Calu3 (cell line): ENCODE measurements around the gene XDH. TPM values are rescaled to one million over a fixed set of nuclear protein-coding genes. Genes with fewer than 3 reads are reported as not detected.
A peak's percentile ranks its signal among the peaks of the same experiment; 100 is the strongest.

Source experiments
- Bru-seq: library from RNA; stranded (reverse); fragments of 400-500 nt; gene quantifications from one replicate; lab custom pipeline; 2021; lab: Mats Ljungman, UMichigan
- BruChase-seq, 2 experiments: library from RNA; stranded (reverse); fragments of 400-500 nt; gene quantifications; one replicate each; lab custom pipeline; 2021; lab: Mats Ljungman, UMichigan
- BruUV-seq: library from RNA; stranded (reverse); fragments of 400-500 nt; replicated peaks from 2 replicates; lab custom pipeline; 2021; lab: Mats Ljungman, UMichigan
- CTCF ChIA-PET: fragments of 300-600 bp; sonication (Branson Sonifier 250); formaldehyde crosslinking; loops from one replicate; lab custom pipeline; 2022; ENCODE audit warnings: antibody characterized with exemption; lab: Charles Lee
- DNase-seq: peaks from one replicate; pipeline ENCODE4 v3.0.0; 2022
- H3K27ac Mint-ChIP-seq: one replicate; pipeline ENCODE4 v1.8.0; 2022; ENCODE audit warnings: mixed read lengths; ENCODE audit not compliant: unreplicated experiment
- H3K27me3 Mint-ChIP-seq: one replicate; pipeline ENCODE4 v1.8.0; 2022; ENCODE audit warnings: mixed read lengths; ENCODE audit not compliant: unreplicated experiment
- H3K36me3 Mint-ChIP-seq: one replicate; pipeline ENCODE4 v1.8.0; 2022; ENCODE audit warnings: mild to moderate bottlenecking, moderate library complexity, mixed read lengths; ENCODE audit not compliant: insufficient read depth, unreplicated experiment
- H3K4me1 Mint-ChIP-seq: one replicate; pipeline ENCODE4 v1.8.0; 2022; ENCODE audit warnings: mild to moderate bottlenecking, low read depth, mixed read lengths; ENCODE audit not compliant: unreplicated experiment
- H3K4me3 Mint-ChIP-seq: one replicate; pipeline ENCODE4 v1.8.0; 2022; ENCODE audit warnings: mild to moderate bottlenecking, low read depth, moderate library complexity, mixed read lengths; ENCODE audit not compliant: unreplicated experiment
- H3K9me3 Mint-ChIP-seq: one replicate; pipeline ENCODE4 v1.8.0; 2022; ENCODE audit warnings: low read depth, mixed read lengths; ENCODE audit not compliant: unreplicated experiment
- CTCF ChIP-seq: fragments of 200-600 bp; IDR thresholded peaks from one replicate; pipeline ENCODE4 v1.8.0; 2022; ENCODE audit warnings: antibody characterized with exemption; ENCODE audit not compliant: unreplicated experiment
- intact Hi-C: fragments of 100-400 bp; cut with micrococcal nuclease; formaldehyde crosslinking; loops from one replicate; pipeline ENCODE4 v1.10.0; 2022; ENCODE audit not compliant: unreplicated experiment
- long read RNA-seq: library from polyadenylated mRNA; stranded (forward); transcript quantifications from one replicate; pipeline ENCODE4 v2.0.0, GENCODE V29; 2022
- total RNA-seq: library from RNA; stranded (reverse); gene quantifications from 2 replicates; pipeline ENCODE4 v1.2.3, GENCODE V29; 2022

Gene XDH
- total RNA-seq: 4.2 and 5.6 TPM in 2 replicates
- percentile 54 among the genes with signal in this experiment for Bru-seq, nascent RNA
- BruChase-seq, experiment 1, labeled RNA remaining after a 6-hour chase: percentile 42 among the genes with signal in this experiment
- BruChase-seq, experiment 2, labeled RNA remaining after a 2-hour chase: percentile 42 among the genes with signal in this experiment
- long read RNA-seq, partial matches to known transcripts: 2 of 4 reads
- long read RNA-seq, other reads (novel, unspliced or antisense): 2 of 4 reads

DNA sequence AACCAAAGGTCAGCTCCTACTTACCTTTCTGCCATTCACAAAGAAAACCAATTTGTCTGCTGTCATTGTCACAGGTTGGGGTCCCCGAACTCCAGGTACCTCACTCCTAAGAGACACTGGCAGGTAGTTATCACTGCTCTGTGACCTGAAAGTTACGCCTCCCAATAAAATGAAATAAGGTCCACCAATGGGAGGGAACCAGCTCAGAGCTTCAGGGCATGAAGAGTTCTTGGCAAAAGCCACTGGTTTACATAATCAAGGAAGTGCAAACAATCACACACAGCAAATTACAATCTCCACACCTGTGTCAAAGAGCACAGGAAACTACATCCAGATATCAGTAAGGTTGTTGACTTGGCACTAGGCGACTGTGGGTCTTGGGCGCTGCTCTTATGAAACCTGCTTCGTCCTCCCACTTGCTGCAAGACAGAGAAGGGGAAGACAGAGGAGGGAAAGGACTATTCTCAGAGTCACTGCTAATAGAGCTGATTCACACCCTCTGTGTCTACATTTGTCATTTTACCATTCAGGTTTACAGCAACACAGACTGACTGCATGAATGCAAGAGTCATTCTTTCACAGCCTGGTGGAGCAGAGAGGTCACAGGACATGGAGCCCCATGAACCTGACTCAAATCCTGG is at the start of gene XDH:
Gene XDH (minus strand): TSS at position 142 of the 641 bp plus-strand sequence. CDS start 76 bp downstream, at position 66.
- H3K4me1 Mint-ChIP-seq: peaks cover 41% of the 10 kb centered on the region
- peak within 1 kb of the TSS; percentile 86 for H3K27ac Mint-ChIP-seq
- intact Hi-C loops: loop anchor here (2.0 to 10.0 kb wide), 3 partner anchors 14 to 420 kb away; no protein-coding TSS in a partner anchor
- no peaks in the 10 kb centered on the region for H3K27me3 Mint-ChIP-seq
- H3K9me3 Mint-ChIP-seq: peaks cover 6% of the 10 kb centered on the region
- peak; percentile 49 for DNase-seq
- CTCF ChIA-PET: interaction anchor here (0.6 to 1.7 kb wide), 8 partner anchors 12 to 524 kb away, joined by 3 to 9 read pairs (median 5); no protein-coding TSS in a partner anchor
- H3K36me3 Mint-ChIP-seq: peaks cover 10% of the 10 kb centered on the region
- no TSS peak for BruUV-seq
- H3K4me3 Mint-ChIP-seq: peak within 1 kb of the TSS; percentile 67
- TF ChIP-seq CTCF: no peak

GRCh38 chr2:31457651-31458050 is 43.1 kb upstream of the XDH start:
- H3K27me3 Mint-ChIP-seq: peaks cover 29% of the 10 kb centered on the region
- DNase-seq: no peak
- H3K27ac Mint-ChIP-seq: no peak overlapping the region
- H3K36me3 Mint-ChIP-seq: no peaks in the 10 kb centered on the region
- H3K4me1 Mint-ChIP-seq: no peaks in the 10 kb centered on the region
- no TSS peak for BruUV-seq
- CTCF ChIA-PET: interaction anchor here (0.6 kb wide), 1 partner anchor 668 kb away, joined by 12 read pairs; no protein-coding TSS in a partner anchor
- intact Hi-C loops: no loop called here
- H3K9me3 Mint-ChIP-seq: peaks cover 18% of the 10 kb centered on the region
- TF ChIP-seq CTCF: no peak
- H3K4me3 Mint-ChIP-seq: no peak overlapping the region

GRCh38 chr2:31446848-31447247 is 32.3 kb upstream of the XDH start:
- H3K4me1 Mint-ChIP-seq: no peaks in the 10 kb centered on the region
- intact Hi-C loops: no loop called here
- CTCF ChIA-PET: no interaction called here
- H3K27ac Mint-ChIP-seq: no peak overlapping the region
- TF ChIP-seq CTCF: no peak
- H3K36me3 Mint-ChIP-seq: no peaks in the 10 kb centered on the region
- H3K9me3 Mint-ChIP-seq: peaks cover 7% of the 10 kb centered on the region
- BruUV-seq: no TSS peak
- DNase-seq: no peak
- H3K27me3 Mint-ChIP-seq: peaks cover 44% of the 10 kb centered on the region
- no peak overlapping the region for H3K4me3 Mint-ChIP-seq

- TF ChIP-seq CTCF: no peak
- DNase-seq: no peak
- intact Hi-C loops: no loop called here
- Mint-ChIP-seq H3K9me3 (no peaks in the 10 kb centered on the region), H3K27me3 (peaks cover 3% of the 10 kb centered on the region), H3K4me3 (no peak overlapping the region), H3K27ac (no peak overlapping the region), H3K4me1 (no peaks in the 10 kb centered on the region), H3K36me3 (no peaks in the 10 kb centered on the region)
- BruUV-seq: no TSS peak
- CTCF ChIA-PET: no interaction called here
Observed at GRCh38 chr2:31442376-31442775, 27.8 kb upstream of the XDH start.
